Upper lobe of left lung (tissue), 6 donors: Measurements from ENCODE around the gene ACAP2. TPM values are rescaled to one million over a fixed set of nuclear protein-coding genes. Genes with fewer than 3 reads are reported as not detected.
"Not testable (repeated sequence)": the region's sequence is repeated elsewhere in the genome, so short reads cannot be mapped to it uniquely, and the experiment has no call there.

Experiments
- ATAC-seq, 2 donors: fragments of 200-7000 bp; cut with Tn5 transposase; one replicate each; pipeline ENCODE4 v1.9.1; 2022; ENCODE audit warnings: mild to moderate bottlenecking in 2 of 2, moderate library complexity in 2 of 2; ENCODE audit not compliant: low FRiP score in 2 of 2
- DNase-seq, 2 donors: peaks; one replicate each; pipeline ENCODE4 v3.0.0-alpha.2; 2019 to 2020
- H3K27ac ChIP-seq, 4 donors: fragments of 200-600 bp; sonication (generic); one replicate each; pipeline ENCODE4 v1.5.1; 2016 to 2019
- H3K27me3 ChIP-seq, 4 donors: fragments of 200-600 bp; sonication (generic); one replicate each; pipeline ENCODE4 v1.5.1; 2017 to 2019
- H3K36me3 ChIP-seq, 4 donors: fragments of 200-600 bp; sonication (generic); one replicate each; pipeline ENCODE4 v1.5.1; 2016 to 2019
- H3K4me1 ChIP-seq, 4 donors: fragments of 200-600 bp; sonication (generic); one replicate each; pipeline ENCODE4 v1.5.1; 2018 to 2019
- H3K4me3 ChIP-seq, 4 donors: fragments of 200-600 bp; sonication (generic); one replicate each; pipeline ENCODE4 v1.5.1; 2017 to 2019; ENCODE audit warnings: mild to moderate bottlenecking in 2 of 4, moderate library complexity in 1 of 4
- H3K9me3 ChIP-seq, 4 donors: fragments of 200-600 bp; sonication (generic); one replicate each; pipeline ENCODE4 v1.5.1; 2018 to 2019
- CTCF ChIP-seq, 6 experiments: fragments of 450-650 bp in 4 of 6; fragments of 200-600 bp in 2 of 6; sonication (generic) in 2 of 6; IDR thresholded peaks; one replicate each; pipeline ENCODE4 v1.5.1; 2016 to 2019; ENCODE audit warnings: antibody characterized with exemption in 6 of 6
- EP300 ChIP-seq, 4 donors: sonication (generic); formaldehyde crosslinking; IDR thresholded peaks; one replicate each; pipeline ENCODE4 v1.5.1; 2017; ENCODE audit warnings: antibody characterized with exemption in 4 of 4, control low read depth in 2 of 4
- POLR2A ChIP-seq, 4 donors: fragments of 450-650 bp; IDR thresholded peaks; one replicate each; pipeline ENCODE4 v1.5.1; 2016 to 2017; ENCODE audit warnings: antibody characterized with exemption in 4 of 4, mild to moderate bottlenecking in 2 of 4
- POLR2AphosphoS5 ChIP-seq, 2 donors: sonication (generic); formaldehyde crosslinking; IDR thresholded peaks; one replicate each; pipeline ENCODE4 v1.5.1; 2017; ENCODE audit warnings: antibody characterized with exemption in 2 of 2
- WGBS, 2 donors: methylation state at CpG; one replicate each; pipeline ENCODE4 v1.1.5; 2017 to 2018; 5-methylcytosine and 5-hydroxymethylcytosine counted together
- total RNA-seq, 6 donors: library from RNA; depleted of rRNA in 4 of 6; stranded (reverse); fragments of >200 nt in 4 of 6; gene quantifications; one replicate each; pipeline versions ENCODE4 v1.1.0 to v1.2.1, GENCODE V29; 2016 to 2021
- donor health status: DM: no; HTN: no; CAD: no; lungs with moderate emphysema.
- donor health status: DM: no; HTN: yes; CAD: no; lungs with severe emphysema.

Gene ACAP2
- 10 to 100 TPM; 30.6 to 75.2 (median 52.3) TPM for total RNA-seq

DNA sequence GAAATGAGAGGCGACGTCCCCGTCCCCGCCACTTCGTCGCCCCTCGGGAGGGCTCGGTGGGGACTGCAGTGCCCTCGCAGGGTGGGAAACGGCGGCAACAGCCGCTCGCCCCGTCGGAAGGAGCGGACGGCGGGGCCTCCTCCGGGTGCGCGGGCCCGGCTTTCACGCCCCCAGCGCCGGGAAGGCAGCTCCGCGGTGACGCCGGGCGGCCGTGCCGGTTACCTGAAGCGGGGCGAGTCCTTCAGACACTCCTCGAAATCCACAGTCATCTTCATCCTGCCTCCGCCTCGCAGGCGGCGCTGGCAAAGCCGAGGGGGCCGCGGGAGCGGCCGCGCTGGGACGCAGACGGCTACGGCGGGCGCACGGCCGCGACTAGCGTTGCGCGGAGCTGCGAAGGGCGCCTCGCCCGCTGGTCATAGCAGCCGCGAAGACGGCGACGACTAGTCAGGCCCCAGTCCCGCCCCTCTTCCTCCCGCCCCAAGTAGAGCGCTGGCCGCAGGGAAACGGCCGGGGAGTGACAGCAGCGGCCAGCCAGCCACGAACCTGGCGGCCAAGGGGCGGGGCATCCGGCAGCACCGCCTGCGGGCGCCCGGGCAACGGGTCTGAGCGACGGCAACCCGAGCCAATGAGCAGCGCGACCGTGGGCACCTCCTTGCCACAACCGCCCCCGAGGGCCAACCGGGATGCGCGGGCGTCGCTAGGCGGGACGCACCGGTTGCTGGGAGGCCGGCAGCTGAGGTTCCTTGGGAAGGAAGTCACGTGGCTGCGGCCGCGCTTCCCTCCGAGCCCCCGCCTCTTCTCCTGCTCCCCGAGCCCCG lies at the start of gene ACAP2:
ACAP2 (minus strand) TSS at position 448 of the 818 bp plus-strand sequence; CDS start at position 275, 173 bp downstream.
- WGBS, 2 donors = 0 to 1% methylated on average over 15 to 35 of the region's 106 CpGs
- DNase-seq = peak; percentile 100
- no peaks in the 10 kb centered on the region for H3K9me3 ChIP-seq
- peaks cover 22 to 39% (median 27%) of the 10 kb centered on the region in 4 donors for H3K4me1 ChIP-seq
- H3K27me3 ChIP-seq = no peaks in the 10 kb centered on the region
- TF ChIP-seq POLR2A (IDR thresholded peaks at IDR 0.05) (peak; percentile 72 to 98 (median 96)), EP300 (IDR thresholded peaks at IDR 0.05) (no peak), CTCF (IDR thresholded peaks at IDR 0.05) (peak in 1 of 6 experiments; percentile 5), POLR2AphosphoS5 (IDR thresholded peaks at IDR 0.05) (peak; percentile 84 to 97)
- H3K4me3 ChIP-seq = peak within 1 kb of the TSS; percentile 70 to 99 (median 84)
- H3K27ac ChIP-seq = peak within 1 kb of the TSS; percentile 88 to 100 (median 98)
- peak; percentile 98 to 100 for ATAC-seq
- no peaks in the 10 kb centered on the region for H3K36me3 ChIP-seq

GRCh38 chr3:195475614-195476013 lies 32.8 kb upstream of the ACAP2 start:
- WGBS, 2 donors = 83 to 94% methylated on average over 3 of the region's 3 CpGs
- H3K27me3 ChIP-seq = no peaks in the 10 kb centered on the region
- DNase-seq = no peak
- H3K4me3 ChIP-seq = no peak overlapping the region
- no peak for TF ChIP-seq POLR2A (IDR thresholded peaks at IDR 0.05)
- TF ChIP-seq CTCF (IDR thresholded peaks at IDR 0.05) = no peak
- no peak for TF ChIP-seq POLR2AphosphoS5 (IDR thresholded peaks at IDR 0.05)
- TF ChIP-seq EP300 (IDR thresholded peaks at IDR 0.05) = no peak
- no peak for ATAC-seq
- no peaks in the 10 kb centered on the region for H3K36me3 ChIP-seq
- H3K9me3 ChIP-seq = no peaks in the 10 kb centered on the region
- no peaks in the 10 kb centered on the region for H3K4me1 ChIP-seq
- H3K27ac ChIP-seq = no peak overlapping the region

DNA sequence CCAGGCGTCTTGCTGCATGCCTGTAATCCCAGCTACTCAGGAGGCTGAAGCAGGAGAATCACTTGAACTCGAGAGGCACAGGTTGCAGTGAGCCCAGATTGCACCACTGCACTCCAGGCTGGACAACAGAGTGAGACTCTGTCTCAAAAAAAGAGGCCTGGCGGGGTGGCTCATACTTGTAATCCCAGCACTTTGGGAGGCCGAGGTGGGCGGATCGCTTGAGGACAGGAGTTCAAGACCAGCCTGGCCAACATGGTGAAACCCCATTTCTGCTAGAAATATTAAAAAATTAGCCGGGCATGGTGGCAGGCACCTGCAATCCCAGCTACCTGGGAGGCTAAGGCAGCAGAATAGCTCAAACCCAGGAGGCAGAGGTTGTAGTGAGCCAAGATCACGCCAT lies 32.3 kb upstream of the ACAP2 start:
- not testable (repeated sequence) for H3K4me3 ChIP-seq, DNase-seq, H3K36me3 ChIP-seq, H3K27me3 ChIP-seq, H3K4me1 ChIP-seq, ATAC-seq, H3K9me3 ChIP-seq, H3K27ac ChIP-seq
- 81 to 83% methylated on average over 8 of the region's 8 CpGs for WGBS, 2 donors

DNA sequence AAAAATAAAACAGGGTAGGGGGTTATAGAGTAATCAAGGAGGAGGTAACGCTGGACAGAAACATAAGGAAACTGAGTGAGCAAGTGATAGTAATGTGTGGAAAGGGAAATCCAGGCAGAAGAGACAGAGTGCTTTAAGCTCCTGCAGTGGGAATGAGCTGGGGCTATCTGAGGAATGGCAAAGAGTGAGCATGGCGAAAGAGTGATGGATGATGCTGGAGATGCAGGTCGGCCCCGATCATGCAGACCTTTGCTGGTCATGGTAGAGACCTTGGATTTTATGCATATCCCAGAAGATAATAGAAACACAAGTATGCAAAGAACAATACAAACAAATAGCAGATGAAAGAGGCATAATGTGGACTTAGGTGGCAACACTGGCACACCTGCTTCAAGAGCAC lies 26.0 kb upstream of the ACAP2 start:
- TF ChIP-seq CTCF (IDR thresholded peaks at IDR 0.05) (no peak), POLR2A (IDR thresholded peaks at IDR 0.05) (no peak), EP300 (IDR thresholded peaks at IDR 0.05) (no peak), POLR2AphosphoS5 (IDR thresholded peaks at IDR 0.05) (no peak)
- no peak for ATAC-seq
- H3K27me3 ChIP-seq = no peaks in the 10 kb centered on the region
- WGBS, 2 donors = 90% methylated on average over 4 of the region's 4 CpGs
- no peak overlapping the region for H3K4me3 ChIP-seq
- H3K4me1 ChIP-seq = no peaks in the 10 kb centered on the region
- no peak for DNase-seq
- no peak overlapping the region for H3K27ac ChIP-seq
- no peaks in the 10 kb centered on the region for H3K9me3 ChIP-seq
- no peaks in the 10 kb centered on the region for H3K36me3 ChIP-seq

DNA sequence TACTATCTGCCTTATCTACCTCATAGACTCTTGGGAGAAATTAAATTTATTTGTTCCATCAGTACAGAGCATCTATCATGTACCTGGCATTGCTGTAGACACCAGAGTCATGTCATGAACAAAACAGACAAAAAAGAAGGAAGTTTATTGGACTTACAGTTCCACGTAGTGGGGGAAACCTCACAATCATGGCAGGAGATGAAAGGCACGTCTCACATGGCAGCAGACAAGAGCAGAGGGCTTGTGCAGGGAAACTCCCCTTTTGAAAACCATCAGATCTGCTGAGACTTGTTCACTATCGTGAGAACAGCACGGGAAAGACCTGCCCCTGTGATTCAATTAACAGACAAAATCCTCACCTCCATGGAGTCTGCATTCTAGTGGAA lies 25.6 kb upstream of the ACAP2 start:
- no peak for DNase-seq

More for the DNA sequence above, 25.6 kb upstream of the ACAP2 start:
- Histone ChIP-seq H3K27ac (no peak overlapping the region), H3K4me1 (no peaks in the 10 kb centered on the region), H3K36me3 (no peaks in the 10 kb centered on the region), H3K9me3 (no peaks in the 10 kb centered on the region), H3K27me3 (no peaks in the 10 kb centered on the region), H3K4me3 (no peak overlapping the region)
- TF ChIP-seq POLR2AphosphoS5 (IDR thresholded peaks at IDR 0.05) = no peak
- TF ChIP-seq CTCF (IDR thresholded peaks at IDR 0.05) = no peak
- WGBS, 2 donors = 65 to 70% methylated on average over 4 of the region's 4 CpGs
- no peak for ATAC-seq
